ENCODE measurements around the gene GRIPAP1.
"Not testable (repeated sequence)": the region's sequence is repeated elsewhere in the genome, so short reads cannot be mapped to it uniquely, and the experiment has no call there.

Gene GRIPAP1

GRCh38 chrX:48992341-48992740, 9.7 kb downstream of the GRIPAP1 start:
- DNase-seq = no peak

GRCh38 chrX:48989483-48989882, 12.6 kb downstream of the GRIPAP1 start:
- DNase-seq = no peak

GRCh38 chrX:48983896-48984295, 18.2 kb downstream of the GRIPAP1 start:
- no peak for DNase-seq

GRCh38 chrX:48983081-48983480, 19.0 kb downstream of the GRIPAP1 start:
- no peak for DNase-seq

- no peak for DNase-seq
Observed at GRCh38 chrX:48981178-48981577, 20.9 kb downstream of the GRIPAP1 start.

- not testable (repeated sequence) for DNase-seq
Observed at GRCh38 chrX:48980341-48980740, 21.7 kb downstream of the GRIPAP1 start.

- no peak for DNase-seq
Observed at GRCh38 chrX:48978226-48978625, 23.8 kb downstream of the GRIPAP1 start.

- no peak for DNase-seq
Observed at GRCh38 chrX:48976086-48976485, 26.0 kb downstream of the GRIPAP1 start.

GRCh38 chrX:48975541-48975940, 26.5 kb downstream of the GRIPAP1 start:
- DNase-seq = no peak

- DNase-seq = no peak
Observed at GRCh38 chrX:48975041-48975440, 27.0 kb downstream of the GRIPAP1 start.

- no peak for DNase-seq
Observed at GRCh38 chrX:48974574-48974973, 27.5 kb downstream of the GRIPAP1 start.

- no peak for DNase-seq
Observed at GRCh38 chrX:48974033-48974432, 28.0 kb downstream of the GRIPAP1 start.

GRCh38 chrX:48972220-48973164, 29.6 kb downstream of the GRIPAP1 start:
- DNase-seq = no peak

- DNase-seq = no peak
Observed at GRCh38 chrX:48971249-48972219, 30.5 kb downstream of the GRIPAP1 start, which contains the start of gene KCND1. TSS of gene KCND1 (minus strand) at chrX:48971844. CDS start at chrX:48970271, 1,573 bp downstream.

- no peak for DNase-seq
Observed at GRCh38 chrX:48969471-48969870, 32.6 kb downstream of the GRIPAP1 start.

- no peak for DNase-seq
Observed at GRCh38 chrX:48968377-48968776, 33.7 kb downstream of the GRIPAP1 start.

GRCh38 chrX:48966796-48967579, 35.1 kb downstream of the GRIPAP1 start:
- DNase-seq = no peak

- DNase-seq = no peak
Observed at GRCh38 chrX:48965959-48966358, 36.1 kb downstream of the GRIPAP1 start.

GRCh38 chrX:48961585-48962091, 40.4 kb downstream of the GRIPAP1 start:
- DNase-seq = no peak

GRCh38 chrX:48960291-48960690, 41.8 kb downstream of the GRIPAP1 start:
- no peak for DNase-seq

GRCh38 chrX:48958635-48959094, 43.4 kb downstream of the GRIPAP1 start:
- no peak for DNase-seq

Data from cortex of kidney (tissue), 1 donor.